Prostate gland (tissue), 2 donors: ENCODE measurements around the gene DYSF.

ENCODE experiments used
- CTCF ChIP-seq, 4 experiments: fragments of 200-600 bp in 2 of 4; fragments of 450-650 bp in 2 of 4; sonication (generic) in 2 of 4; IDR thresholded peaks; 1 replicate in 3 of 4; 2 replicates in 1 of 4; pipeline ENCODE4 v1.5.1; 2016 to 2019; ENCODE audit warnings: antibody characterized with exemption in 4 of 4, mild to moderate bottlenecking in 2 of 4, moderate library complexity in 2 of 4
- POLR2A ChIP-seq: fragments of 450-650 bp; IDR thresholded peaks from one replicate; pipeline ENCODE4 v1.6.1; 2016; ENCODE audit warnings: antibody characterized with exemption, mild to moderate bottlenecking
- POLR2AphosphoS5 ChIP-seq: sonication (generic); formaldehyde crosslinking; IDR thresholded peaks from one replicate; pipeline ENCODE4 v1.6.1; 2017; ENCODE audit warnings: antibody characterized with exemption

GRCh38 chr2:71630454-71631328 lies 177.3 kb downstream of the DYSF start:
- TF ChIP-seq CTCF (IDR thresholded peaks at IDR 0.05) (no peak), POLR2AphosphoS5 (no peak), POLR2A (no peak)
